HG03108 (cell line): Measurements from ENCODE around the gene NUDT7.

Experiments used
- ATAC-seq: cut with Tn5 transposase; IDR thresholded peaks from one replicate; pipeline ENCODE4 v1.9.1; 2021; ENCODE audit warnings: moderate library complexity; ENCODE audit not compliant: unreplicated experiment

Gene NUDT7

GRCh38 chr16:77722309-77723107 is at the start of gene NUDT7:
TSS of gene NUDT7 (plus strand) at chr16:77722514. CDS start at chr16:77722583, 69 bp downstream.
- ATAC-seq, result peak; percentile 86

DNA sequence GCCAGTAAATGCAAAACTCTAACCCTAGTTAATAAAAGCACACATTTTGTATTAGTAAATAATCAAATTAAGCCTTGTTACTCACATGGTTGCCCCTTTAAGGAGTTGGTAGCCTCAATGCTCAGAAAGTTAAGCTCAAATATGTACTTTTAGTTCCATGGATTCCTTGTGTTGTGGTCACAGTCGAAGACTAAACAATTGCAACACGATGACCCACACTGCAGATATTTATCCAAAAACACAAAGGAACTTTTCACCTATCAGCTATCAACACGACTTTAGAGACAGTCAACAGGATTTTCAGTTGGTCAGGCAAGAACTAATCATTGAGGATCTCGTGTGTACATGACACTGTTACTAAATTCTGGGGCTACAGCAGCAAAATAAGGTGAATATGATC is 47.4 kb upstream of the NUDT7 start:
- ATAC-seq, result no peak

- no peak for ATAC-seq
Measured at GRCh38 chr16:77675464-77676324, 46.6 kb upstream of the NUDT7 start.

DNA sequence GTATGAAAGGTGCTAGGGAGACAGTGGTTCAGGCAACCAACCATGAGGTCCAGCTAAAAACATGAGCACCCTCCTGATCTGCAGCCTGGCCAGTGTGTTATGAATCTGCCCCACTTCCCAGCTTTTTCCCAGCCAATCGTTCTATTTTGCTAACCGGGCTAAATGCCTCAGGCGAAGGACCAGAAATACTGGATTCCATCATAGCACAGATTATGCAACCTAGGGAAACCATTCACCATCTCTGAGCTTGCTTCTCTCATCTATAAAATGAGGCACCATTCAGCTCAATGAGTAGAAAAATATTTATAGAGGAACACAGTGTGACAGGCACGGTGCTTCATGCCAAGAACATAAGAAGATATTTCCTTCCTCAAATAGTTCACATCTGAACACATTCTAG is 45.2 kb upstream of the NUDT7 start:
- ATAC-seq, result no peak

DNA sequence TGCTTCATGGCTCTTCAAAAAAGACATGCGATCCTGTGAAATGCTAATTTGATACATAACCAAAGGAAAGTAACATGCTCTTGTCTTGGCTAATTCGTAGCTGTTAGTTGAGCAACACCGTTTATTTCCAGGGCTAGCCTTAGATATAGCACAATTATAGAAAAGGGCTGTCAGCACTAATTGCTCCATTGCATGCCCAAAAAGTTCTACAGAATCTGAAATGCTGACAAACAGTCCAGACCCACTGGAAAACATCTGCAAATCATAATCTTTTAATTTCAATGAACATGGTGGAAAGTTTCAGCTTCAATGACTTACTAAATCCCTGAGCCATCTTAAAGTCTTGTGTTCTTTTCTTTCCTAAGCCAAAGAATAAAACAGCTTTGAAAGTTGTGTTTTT is 42.9 kb upstream of the NUDT7 start:
- ATAC-seq, result no peak

DNA sequence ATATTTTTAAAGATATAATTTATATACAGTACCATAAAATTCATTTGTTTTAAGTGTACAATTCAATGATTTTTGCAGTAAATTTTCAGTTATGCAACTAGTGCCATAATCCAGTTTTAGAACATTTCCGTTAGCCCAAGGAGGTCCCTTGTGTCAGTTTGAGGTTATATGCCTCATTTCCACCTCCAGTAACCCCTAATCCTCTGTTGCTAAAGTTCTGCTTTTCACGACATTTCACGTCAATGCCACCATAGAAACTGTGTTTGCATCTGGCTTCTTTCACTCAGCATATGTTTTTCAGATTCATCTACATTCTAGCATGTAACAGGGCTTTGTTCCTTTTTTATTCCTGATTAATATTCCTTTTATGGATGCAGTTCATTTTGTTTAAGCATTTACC is 42.4 kb upstream of the NUDT7 start:
- ATAC-seq, result no peak

DNA sequence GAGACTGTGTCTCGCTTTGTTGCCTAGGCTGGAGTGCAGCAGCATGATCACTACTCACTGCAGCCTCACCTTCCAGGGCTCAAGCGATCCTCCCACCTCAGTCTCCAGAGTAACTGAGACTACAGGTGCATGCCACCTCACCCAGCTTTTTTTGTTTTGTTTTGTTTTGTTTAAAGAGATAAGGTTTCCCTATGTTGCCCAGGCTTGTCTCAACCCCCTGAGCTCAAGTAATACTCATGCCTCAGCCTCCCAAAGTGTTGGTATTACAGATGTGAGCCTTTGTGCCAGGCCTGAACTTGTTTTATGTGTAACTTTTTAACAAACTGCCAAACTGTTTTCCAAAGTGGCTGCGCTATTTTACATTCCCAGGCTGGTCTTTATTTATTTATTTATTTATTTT is 41.8 kb upstream of the NUDT7 start:
- no peak for ATAC-seq

DNA sequence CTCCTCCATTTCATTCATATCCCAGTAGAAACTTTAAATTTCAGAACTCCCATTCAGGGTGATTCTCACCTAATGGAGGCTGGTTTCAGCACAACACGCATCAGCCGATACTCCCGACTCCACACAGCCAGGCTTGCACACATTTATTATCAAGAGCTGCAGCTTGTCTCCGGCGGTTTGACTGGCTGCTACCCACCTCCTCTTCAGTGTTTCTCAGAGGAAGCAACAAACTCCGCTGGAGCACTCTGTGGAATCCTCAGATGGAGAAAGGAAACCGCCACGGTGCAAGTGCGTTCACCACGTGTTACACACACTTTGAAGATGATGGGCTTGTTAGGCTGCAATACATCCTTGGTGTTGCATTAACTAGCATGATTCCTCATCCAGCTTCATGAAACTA is 39.7 kb upstream of the NUDT7 start:
- no peak for ATAC-seq

GRCh38 chr16:77683397-77684180 is 38.7 kb upstream of the NUDT7 start:
- ATAC-seq, result no peak

- no peak for ATAC-seq
Measured at GRCh38 chr16:77684181-77684526, 38.2 kb upstream of the NUDT7 start.

DNA sequence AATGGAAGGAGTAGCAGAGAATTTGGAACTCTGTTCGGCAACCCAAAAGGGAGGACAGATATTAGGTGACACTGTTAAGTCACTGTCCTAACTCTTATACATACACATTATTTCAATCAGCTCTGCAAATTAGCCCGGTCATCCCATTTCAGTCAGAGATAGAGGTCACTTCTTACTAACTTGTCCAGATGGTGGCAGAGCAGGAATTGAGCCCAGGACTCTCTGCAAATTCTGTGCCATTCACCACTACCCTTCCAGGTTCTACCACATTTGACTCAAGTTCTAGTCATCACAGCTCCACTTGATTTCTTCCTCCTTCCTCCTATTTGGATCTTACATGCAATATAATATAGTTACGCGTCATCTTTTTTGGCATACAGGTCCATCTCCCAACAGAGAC is 35.9 kb upstream of the NUDT7 start:
- ATAC-seq, result no peak

DNA sequence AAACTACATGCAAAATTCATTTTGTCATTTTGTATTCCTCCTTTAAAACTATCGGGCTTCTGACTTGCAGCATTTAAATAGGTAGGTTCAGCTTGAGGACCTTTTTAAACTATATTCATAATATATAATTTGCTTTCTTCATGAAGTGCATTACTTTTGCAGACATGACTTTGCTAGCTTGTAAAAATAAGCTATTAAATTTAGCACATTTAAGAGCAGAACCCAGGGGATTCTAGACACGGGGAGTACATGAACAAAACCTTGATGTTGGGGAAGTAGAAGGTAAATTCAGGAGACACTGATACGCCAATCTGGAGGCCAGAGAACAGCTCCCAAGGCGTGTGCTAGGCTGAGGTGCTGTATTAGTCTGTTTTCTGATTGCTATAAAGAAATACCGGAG is 32.3 kb upstream of the NUDT7 start:
- no peak for ATAC-seq

DNA sequence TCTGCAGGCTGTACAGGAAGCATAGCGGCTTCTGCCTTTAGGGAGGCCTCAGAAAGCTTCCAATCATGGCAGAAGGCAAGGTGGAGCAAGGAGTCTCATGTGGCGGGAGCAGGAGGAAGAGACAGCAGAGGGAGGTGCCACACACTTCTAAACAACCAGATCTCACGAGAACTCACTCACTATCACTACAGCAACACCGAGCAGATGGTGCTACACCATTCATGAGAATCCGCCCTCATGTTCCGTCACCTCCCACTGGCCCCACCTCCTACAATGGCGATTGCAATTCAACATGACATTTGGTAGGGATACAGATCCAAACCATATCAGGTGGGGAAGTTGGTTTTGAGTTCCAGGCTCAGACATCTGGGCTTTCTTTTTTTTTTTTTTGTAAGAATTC is 31.9 kb upstream of the NUDT7 start:
- no peak for ATAC-seq

DNA sequence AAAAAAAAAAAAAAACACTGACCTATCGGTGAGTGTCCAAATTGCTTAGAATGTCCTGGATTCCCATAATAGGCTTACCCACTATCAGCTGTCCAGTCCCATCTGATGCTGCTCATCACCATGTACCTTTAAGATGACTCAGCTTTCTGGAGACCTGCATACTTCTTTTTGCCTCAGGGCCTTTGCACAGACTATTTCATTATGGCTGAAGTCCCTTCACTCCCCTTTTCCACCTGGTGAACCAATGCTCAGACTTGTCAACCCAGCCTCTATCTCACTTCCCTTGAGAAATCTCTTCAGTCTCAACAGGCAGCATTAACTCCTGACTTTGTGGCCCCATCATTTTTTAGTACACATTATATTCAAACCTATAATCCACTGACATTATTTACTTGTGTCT is 29.7 kb upstream of the NUDT7 start:
- ATAC-seq, result no peak

GRCh38 chr16:77696149-77696548 is 26.2 kb upstream of the NUDT7 start:
- no peak for ATAC-seq

DNA sequence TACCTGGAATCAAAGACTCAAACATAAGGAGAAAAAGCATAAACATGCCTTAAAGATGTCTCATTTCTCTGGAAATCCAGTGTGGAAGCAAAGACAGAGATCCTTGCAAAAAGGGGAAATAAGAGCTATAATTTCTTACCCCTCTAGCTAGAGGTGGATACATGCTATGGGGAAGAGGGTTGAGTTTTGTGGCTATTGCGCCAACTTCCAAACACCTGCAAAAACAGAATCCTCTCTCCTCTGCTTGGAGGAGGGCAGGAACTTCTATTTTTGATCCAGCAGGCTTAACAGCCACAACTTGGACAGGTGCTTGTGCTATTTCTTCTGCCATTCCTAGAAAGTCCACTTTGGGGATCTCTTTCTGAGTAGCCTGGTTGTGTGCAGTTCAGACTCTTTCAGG is 21.5 kb upstream of the NUDT7 start:
- ATAC-seq, result no peak

- ATAC-seq, result no peak
Measured at GRCh38 chr16:77705351-77705750, 17.0 kb upstream of the NUDT7 start.

DNA sequence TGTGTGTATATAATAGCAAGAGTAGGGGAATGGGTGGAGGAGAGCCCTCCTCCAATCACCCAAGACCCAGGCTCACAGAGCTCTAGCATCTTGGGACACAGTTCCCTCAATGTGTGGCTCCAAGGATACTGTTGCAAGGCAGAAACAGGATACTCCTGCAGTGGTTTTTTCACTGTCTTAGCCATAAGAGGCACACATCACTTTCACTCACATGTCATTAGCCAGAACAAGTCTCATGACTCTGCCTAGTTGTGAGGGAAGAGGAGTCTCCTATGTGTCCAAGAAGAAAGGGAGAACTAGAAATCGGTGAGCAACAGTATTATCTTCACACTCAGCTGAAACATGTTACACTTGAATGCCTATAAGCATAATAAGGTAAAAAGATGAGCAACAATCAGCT is 11.1 kb upstream of the NUDT7 start:
- no peak for ATAC-seq

GRCh38 chr16:77711775-77712174 is 10.5 kb upstream of the NUDT7 start:
- ATAC-seq, result no peak

GRCh38 chr16:77715145-77715544 is 7.2 kb upstream of the NUDT7 start:
- no peak for ATAC-seq

- peak; percentile 16 for ATAC-seq
Measured at GRCh38 chr16:77721752-77722308, 484 bp upstream of the NUDT7 start.
